ENCODE measurements around the gene OR4X2. TPM values are rescaled to one million over a fixed set of nuclear protein-coding genes. Genes with fewer than 3 reads are reported as not detected.

OR4X2 gene
- polyA plus RNA-seq, 1 of the 3 experiments (the other 2 are of a cell fraction) = not detected

DNA sequence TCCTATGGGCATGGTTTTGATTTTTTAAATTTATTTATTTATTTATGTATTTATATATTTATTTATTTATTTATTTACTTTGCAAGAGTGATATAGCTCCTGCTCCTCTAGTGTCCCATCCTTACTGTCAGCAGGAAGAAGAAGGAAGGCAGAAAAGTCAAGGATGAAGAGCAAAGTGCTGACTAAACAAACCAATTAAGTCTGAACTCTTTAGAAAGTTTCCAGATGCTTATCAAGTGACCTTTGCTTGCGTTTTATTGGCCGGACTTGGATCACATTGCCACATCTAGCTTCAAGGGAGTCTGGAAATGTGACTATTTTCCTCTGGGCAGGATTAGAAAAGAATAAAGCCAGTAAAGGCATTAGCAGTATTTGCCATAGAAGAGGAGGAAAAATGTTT lies 37.0 kb upstream of the OR4X2 start:
- Histone ChIP-seq H3K27me3 (ENCODE audit: insufficient read depth) (no peaks in the 10 kb centered on the region; the same call in 1 of the 2 replicates), H4K20me1 (ENCODE audit: insufficient read depth) (no peaks in the 10 kb centered on the region), H3K27ac (ENCODE audit: low read depth in 2 of 2, low read length in 1 of 2) (no peak overlapping the region), H3K4me3 (ENCODE audit: low read depth in 2 of 2, low read length in 1 of 2) (no peak overlapping the region), H3K4me2 (no peak overlapping the region), H3K79me2 (ENCODE audit: insufficient read depth) (no peaks in the 10 kb centered on the region), H3F3A (replicated peaks; ENCODE audit: insufficient read depth) (no peaks in the 10 kb centered on the region), H3K36me3 (replicated peaks in 1 of 2; ENCODE audit: control insufficient read depth in 1 of 2, insufficient read depth in 2 of 2, low read length in 1 of 2) (no peaks in the 10 kb centered on the region), H3K4me1 (ENCODE audit: control insufficient read depth in 1 of 2, insufficient read depth in 2 of 2, low read depth in 1 of 2, low read length in 1 of 2) (no peaks in the 10 kb centered on the region), H3K9me3 (no peaks in the 10 kb centered on the region), H3K9me2 (no peaks in the 10 kb centered on the region), H3K9ac (no peak overlapping the region), H2AFZ (ENCODE audit: low read depth) (no peak overlapping the region)
- ChIA-PET CTCF (no interaction called here), POLR2A (no interaction called here)
- TF ChIP-seq RAD21 (IDR thresholded peaks at IDR 0.05; ENCODE audit: low read length) = no peak
- TF ChIP-seq, protein P1, sequence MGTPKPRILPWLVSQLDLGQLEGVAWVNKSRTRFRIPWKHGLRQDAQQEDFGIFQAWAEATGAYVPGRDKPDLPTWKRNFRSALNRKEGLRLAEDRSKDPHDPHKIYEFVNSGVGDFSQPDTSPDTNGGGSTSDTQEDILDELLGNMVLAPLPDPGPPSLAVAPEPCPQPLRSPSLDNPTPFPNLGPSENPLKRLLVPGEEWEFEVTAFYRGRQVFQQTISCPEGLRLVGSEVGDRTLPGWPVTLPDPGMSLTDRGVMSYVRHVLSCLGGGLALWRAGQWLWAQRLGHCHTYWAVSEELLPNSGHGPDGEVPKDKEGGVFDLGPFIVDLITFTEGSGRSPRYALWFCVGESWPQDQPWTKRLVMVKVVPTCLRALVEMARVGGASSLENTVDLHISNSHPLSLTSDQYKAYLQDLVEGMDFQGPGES (IDR thresholded peaks at IDR 0.05; ENCODE audit: low read depth, low read length) = no peak
- no peak for TF ChIP-seq CHD2 (IDR thresholded peaks at IDR 0.05; ENCODE audit: low read length, partially characterized antibody)
- TF ChIP-seq, protein P2, sequence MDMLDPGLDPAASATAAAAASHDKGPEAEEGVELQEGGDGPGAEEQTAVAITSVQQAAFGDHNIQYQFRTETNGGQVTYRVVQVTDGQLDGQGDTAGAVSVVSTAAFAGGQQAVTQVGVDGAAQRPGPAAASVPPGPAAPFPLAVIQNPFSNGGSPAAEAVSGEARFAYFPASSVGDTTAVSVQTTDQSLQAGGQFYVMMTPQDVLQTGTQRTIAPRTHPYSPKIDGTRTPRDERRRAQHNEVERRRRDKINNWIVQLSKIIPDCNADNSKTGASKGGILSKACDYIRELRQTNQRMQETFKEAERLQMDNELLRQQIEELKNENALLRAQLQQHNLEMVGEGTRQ (IDR thresholded peaks at IDR 0.05; ENCODE audit: borderline replicate concordance, low read depth, low read length) = no peak
- no peak for TF ChIP-seq GATA2 (CRISPR knock-in tag; IDR thresholded peaks at IDR 0.05)
- no peak for TF ChIP-seq RFX5 (IDR thresholded peaks at IDR 0.05; ENCODE audit: low read length)
- TF ChIP-seq FOXM1 (IDR thresholded peaks at IDR 0.05; ENCODE audit: low read depth) = no peak
- TF ChIP-seq TEAD4 (IDR thresholded peaks at IDR 0.05; ENCODE audit: borderline replicate concordance, insufficient read depth) = no peak
- no peak for TF ChIP-seq RCOR1 (IDR thresholded peaks at IDR 0.05; ENCODE audit: low read length)
- no peak for TF ChIP-seq ELF1 (IDR thresholded peaks at IDR 0.05)
- no peak for TF ChIP-seq JUND (IDR thresholded peaks at IDR 0.05)
- TF ChIP-seq, protein P3, sequence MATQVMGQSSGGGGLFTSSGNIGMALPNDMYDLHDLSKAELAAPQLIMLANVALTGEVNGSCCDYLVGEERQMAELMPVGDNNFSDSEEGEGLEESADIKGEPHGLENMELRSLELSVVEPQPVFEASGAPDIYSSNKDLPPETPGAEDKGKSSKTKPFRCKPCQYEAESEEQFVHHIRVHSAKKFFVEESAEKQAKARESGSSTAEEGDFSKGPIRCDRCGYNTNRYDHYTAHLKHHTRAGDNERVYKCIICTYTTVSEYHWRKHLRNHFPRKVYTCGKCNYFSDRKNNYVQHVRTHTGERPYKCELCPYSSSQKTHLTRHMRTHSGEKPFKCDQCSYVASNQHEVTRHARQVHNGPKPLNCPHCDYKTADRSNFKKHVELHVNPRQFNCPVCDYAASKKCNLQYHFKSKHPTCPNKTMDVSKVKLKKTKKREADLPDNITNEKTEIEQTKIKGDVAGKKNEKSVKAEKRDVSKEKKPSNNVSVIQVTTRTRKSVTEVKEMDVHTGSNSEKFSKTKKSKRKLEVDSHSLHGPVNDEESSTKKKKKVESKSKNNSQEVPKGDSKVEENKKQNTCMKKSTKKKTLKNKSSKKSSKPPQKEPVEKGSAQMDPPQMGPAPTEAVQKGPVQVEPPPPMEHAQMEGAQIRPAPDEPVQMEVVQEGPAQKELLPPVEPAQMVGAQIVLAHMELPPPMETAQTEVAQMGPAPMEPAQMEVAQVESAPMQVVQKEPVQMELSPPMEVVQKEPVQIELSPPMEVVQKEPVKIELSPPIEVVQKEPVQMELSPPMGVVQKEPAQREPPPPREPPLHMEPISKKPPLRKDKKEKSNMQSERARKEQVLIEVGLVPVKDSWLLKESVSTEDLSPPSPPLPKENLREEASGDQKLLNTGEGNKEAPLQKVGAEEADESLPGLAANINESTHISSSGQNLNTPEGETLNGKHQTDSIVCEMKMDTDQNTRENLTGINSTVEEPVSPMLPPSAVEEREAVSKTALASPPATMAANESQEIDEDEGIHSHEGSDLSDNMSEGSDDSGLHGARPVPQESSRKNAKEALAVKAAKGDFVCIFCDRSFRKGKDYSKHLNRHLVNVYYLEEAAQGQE (IDR thresholded peaks at IDR 0.05; ENCODE audit: low read depth, low read length) = no peak
- TF ChIP-seq, protein P4, sequence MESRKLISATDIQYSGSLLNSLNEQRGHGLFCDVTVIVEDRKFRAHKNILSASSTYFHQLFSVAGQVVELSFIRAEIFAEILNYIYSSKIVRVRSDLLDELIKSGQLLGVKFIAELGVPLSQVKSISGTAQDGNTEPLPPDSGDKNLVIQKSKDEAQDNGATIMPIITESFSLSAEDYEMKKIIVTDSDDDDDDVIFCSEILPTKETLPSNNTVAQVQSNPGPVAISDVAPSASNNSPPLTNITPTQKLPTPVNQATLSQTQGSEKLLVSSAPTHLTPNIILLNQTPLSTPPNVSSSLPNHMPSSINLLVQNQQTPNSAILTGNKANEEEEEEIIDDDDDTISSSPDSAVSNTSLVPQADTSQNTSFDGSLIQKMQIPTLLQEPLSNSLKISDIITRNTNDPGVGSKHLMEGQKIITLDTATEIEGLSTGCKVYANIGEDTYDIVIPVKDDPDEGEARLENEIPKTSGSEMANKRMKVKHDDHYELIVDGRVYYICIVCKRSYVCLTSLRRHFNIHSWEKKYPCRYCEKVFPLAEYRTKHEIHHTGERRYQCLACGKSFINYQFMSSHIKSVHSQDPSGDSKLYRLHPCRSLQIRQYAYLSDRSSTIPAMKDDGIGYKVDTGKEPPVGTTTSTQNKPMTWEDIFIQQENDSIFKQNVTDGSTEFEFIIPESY (IDR thresholded peaks at IDR 0.05; ENCODE audit: borderline replicate concordance, low read depth) = no peak
- no peak for TF ChIP-seq EP300 (IDR thresholded peaks at IDR 0.05; ENCODE audit: borderline replicate concordance in 1 of 2, low read depth in 1 of 2, low read length in 1 of 2)
- TF ChIP-seq SMC3 (IDR thresholded peaks at IDR 0.05; ENCODE audit: low read depth, low read length) = no peak
- TF ChIP-seq, protein P5, sequence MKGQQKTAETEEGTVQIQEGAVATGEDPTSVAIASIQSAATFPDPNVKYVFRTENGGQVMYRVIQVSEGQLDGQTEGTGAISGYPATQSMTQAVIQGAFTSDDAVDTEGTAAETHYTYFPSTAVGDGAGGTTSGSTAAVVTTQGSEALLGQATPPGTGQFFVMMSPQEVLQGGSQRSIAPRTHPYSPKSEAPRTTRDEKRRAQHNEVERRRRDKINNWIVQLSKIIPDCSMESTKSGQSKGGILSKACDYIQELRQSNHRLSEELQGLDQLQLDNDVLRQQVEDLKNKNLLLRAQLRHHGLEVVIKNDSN (IDR thresholded peaks at IDR 0.05; ENCODE audit: borderline replicate concordance, low read depth) = no peak
- TF ChIP-seq, protein P6, sequence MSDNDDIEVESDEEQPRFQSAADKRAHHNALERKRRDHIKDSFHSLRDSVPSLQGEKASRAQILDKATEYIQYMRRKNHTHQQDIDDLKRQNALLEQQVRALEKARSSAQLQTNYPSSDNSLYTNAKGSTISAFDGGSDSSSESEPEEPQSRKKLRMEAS (IDR thresholded peaks at IDR 0.05; ENCODE audit: low read depth) = no peak
- TF ChIP-seq YY1 (IDR thresholded peaks at IDR 0.05; ENCODE audit: low read depth) = no peak
- TF ChIP-seq, protein P7, sequence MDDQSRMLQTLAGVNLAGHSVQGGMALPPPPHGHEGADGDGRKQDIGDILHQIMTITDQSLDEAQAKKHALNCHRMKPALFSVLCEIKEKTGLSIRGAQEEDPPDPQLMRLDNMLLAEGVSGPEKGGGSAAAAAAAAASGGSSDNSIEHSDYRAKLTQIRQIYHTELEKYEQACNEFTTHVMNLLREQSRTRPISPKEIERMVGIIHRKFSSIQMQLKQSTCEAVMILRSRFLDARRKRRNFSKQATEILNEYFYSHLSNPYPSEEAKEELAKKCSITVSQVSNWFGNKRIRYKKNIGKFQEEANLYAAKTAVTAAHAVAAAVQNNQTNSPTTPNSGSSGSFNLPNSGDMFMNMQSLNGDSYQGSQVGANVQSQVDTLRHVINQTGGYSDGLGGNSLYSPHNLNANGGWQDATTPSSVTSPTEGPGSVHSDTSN (IDR thresholded peaks at IDR 0.05) = no peak
- 11% methylated on average over 2 of the region's 2 CpGs for WGBS (ENCODE audit: low lambda C conversion rate)
- no peak for DNase-seq

Measured in SK-N-SH (cell line).